Endothelial cell of umbilical vein (primary cell): ENCODE measurements around the gene IER3. TPM values are rescaled to one million over a fixed set of nuclear protein-coding genes. Genes with fewer than 3 reads are reported as not detected.
"Not testable (repeated sequence)": the region's sequence is repeated elsewhere in the genome, so short reads cannot be mapped to it uniquely, and the experiment has no call there.

ENCODE experiments used
- BruUV-seq: library from RNA; stranded (reverse); fragments of 400-500 nt; replicated peaks from 2 replicates; lab custom pipeline; 2021; lab: Mats Ljungman, UMichigan
- CTCF ChIA-PET: fragments of 300-600, 350-600 bp; sonication (Branson Sonifier 250); formaldehyde crosslinking; loops from one replicate; lab custom pipeline; 2021; ENCODE audit warnings: antibody characterized with exemption, inconsistent platforms; lab: Charles Lee
- POLR2A ChIA-PET: fragments of 300-600, 350-600 bp; sonication (Branson Sonifier 250); formaldehyde crosslinking; loops from one replicate; lab custom pipeline; 2021; ENCODE audit warnings: antibody characterized with exemption, inconsistent platforms; lab: Charles Lee
- DNase-seq: peaks from one replicate; pipeline ENCODE4 v3.0.0-alpha.2; 2011; ENCODE audit warnings: low read depth, low spot score
- FAIRE-seq: peaks from 2 replicates; lab custom pipeline; 2011; peaks lifted over from hg19 to GRCh38; lab: Jason Lieb, UNC
- H2AFZ ChIP-seq: 2 replicates; pipeline ENCODE4 v1.6.0; 2012; ENCODE audit warnings: low read depth, low read length, control low read depth, inconsistent platforms
- H3K27ac ChIP-seq: 2 replicates; pipeline ENCODE4 v1.5.1; 2011; ENCODE audit warnings: low read depth, mild to moderate bottlenecking, control low read depth, low read length, moderate library complexity; ENCODE audit not compliant: insufficient read depth
- H3K27me3 ChIP-seq, 2 experiments: 2 replicates each; pipeline versions ENCODE4 v1.6.0 to v1.6.1; 2011; ENCODE audit warnings: low read length in 2 of 2, mixed read lengths in 1 of 2; ENCODE audit not compliant: control insufficient read depth in 2 of 2, insufficient read depth in 2 of 2
- H3K36me3 ChIP-seq, 2 experiments: 2 replicates in 1 of 2; 3 replicates in 1 of 2; pipeline ENCODE4 v1.5.1; 2011; ENCODE audit warnings: low read length in 2 of 2, mild to moderate bottlenecking in 1 of 2, moderate library complexity in 1 of 2; ENCODE audit not compliant: control insufficient read depth in 2 of 2, insufficient read depth in 2 of 2; ENCODE audit errors: extremely low read depth in 1 of 2
- H3K4me1 ChIP-seq: 3 replicates; pipeline ENCODE4 v1.5.1; 2011; ENCODE audit warnings: mild to moderate bottlenecking, low read length; ENCODE audit not compliant: control insufficient read depth, insufficient read depth; ENCODE audit errors: extremely low read depth
- H3K4me2 ChIP-seq: 2 replicates; pipeline ENCODE4 v1.6.1; 2011; ENCODE audit warnings: low read length, control low read depth, mixed read lengths; ENCODE audit not compliant: insufficient read depth
- H3K4me3 ChIP-seq, 3 experiments: fragments of 200-600 bp in 1 of 3; sonication (generic), shearing (Covaris generic) in 1 of 3; replicated peaks in 1 of 3; 2 replicates each; pipeline ENCODE4 v1.5.1; 2011 to 2016; ENCODE audit warnings: control low read depth in 3 of 3, low read length in 3 of 3, mild to moderate bottlenecking in 2 of 3, inconsistent platforms in 1 of 3, low read depth in 1 of 3, moderate library complexity in 1 of 3; ENCODE audit not compliant: insufficient read depth in 1 of 3
- H3K79me2 ChIP-seq: 2 replicates; pipeline ENCODE4 v1.6.0; 2012; ENCODE audit warnings: low read length, inconsistent platforms; ENCODE audit not compliant: control insufficient read depth, insufficient read depth
- H3K9ac ChIP-seq: replicated peaks from 2 replicates; pipeline ENCODE3; 2011; ENCODE audit warnings: low read length, control low read depth; ENCODE audit not compliant: insufficient read depth; ENCODE audit errors: extremely low read depth
- H3K9me1 ChIP-seq: replicated peaks from 3 replicates; pipeline ENCODE4 v1.6.0; 2011; ENCODE audit warnings: mild to moderate bottlenecking, low read length; ENCODE audit not compliant: control insufficient read depth, insufficient read depth; ENCODE audit errors: extremely low read depth
- H3K9me3 ChIP-seq: replicated peaks from 2 replicates; pipeline ENCODE4 v1.5.1; 2012; ENCODE audit warnings: low read length, inconsistent platforms; ENCODE audit not compliant: control insufficient read depth, insufficient read depth
- H4K20me1 ChIP-seq: replicated peaks from 2 replicates; pipeline ENCODE3; 2011; ENCODE audit warnings: mild to moderate bottlenecking, low read length; ENCODE audit not compliant: control insufficient read depth, insufficient read depth; ENCODE audit errors: extremely low read depth
- MYC ChIP-seq: IDR thresholded peaks from one replicate; pipeline ENCODE4 v1.6.1; 2011; ENCODE audit warnings: mild to moderate bottlenecking, low read depth, low read length
- POLR2A ChIP-seq: IDR thresholded peaks from 2 replicates; pipeline ENCODE4 v1.6.1; 2012; ENCODE audit warnings: low read depth, mild to moderate bottlenecking, control low read depth, low read length
- POLR2AphosphoS5 ChIP-seq: IDR thresholded peaks from 2 replicates; pipeline ENCODE4 v1.6.1; 2012; ENCODE audit warnings: low read depth, mild to moderate bottlenecking, control low read depth, low read length, moderate library complexity; ENCODE audit not compliant: insufficient read depth
- dilution Hi-C: fragments of 300-500 bp; cut with MboI; formaldehyde crosslinking; loops from one replicate; pipeline ENCODE4 v1.15.0; 2019; ENCODE audit warnings: low sequenced_read_pairs; ENCODE audit not compliant: extremely low pct_ligation_motif_present
- intact Hi-C: fragments of 100-400 bp; cut with micrococcal nuclease; formaldehyde crosslinking; loops from one replicate; pipeline ENCODE4 v1.10.0; 2022
- polyA plus RNA-seq, 4 experiments: library from polyadenylated mRNA; depleted of rRNA in 3 of 4; stranded (reverse) in 3 of 4; unstranded in 1 of 4; fragments of >200 nt; gene quantifications; 2 replicates each; pipeline versions ENCODE4 v1.2.1 to v1.2.3, GENCODE V29; 2011 to 2012; ENCODE audit warnings: missing spikeins in 1 of 4
- total RNA-seq: library from RNA; stranded (reverse); gene quantifications from 2 replicates; pipeline ENCODE4 v1.2.3, GENCODE V29; 2021
- TF ChIP-seq, protein P1 (sequence below), 2 donors: IDR thresholded peaks; 1 replicate in 1 of 2; 2 replicates in 1 of 2; pipeline ENCODE4 v1.5.1; 2011; ENCODE audit warnings: low read length in 2 of 2, mild to moderate bottlenecking in 2 of 2, moderate library complexity in 2 of 2, control low read depth in 1 of 2, inconsistent platforms in 1 of 2, low read depth in 1 of 2; ENCODE audit not compliant: insufficient read depth in 1 of 2; ENCODE audit errors: extremely low read depth in 1 of 2
- TF ChIP-seq, protein P2 (sequence below): IDR thresholded peaks from 2 replicates; pipeline ENCODE4 v1.6.1; 2011; ENCODE audit not compliant: insufficient read depth, insufficient read length

The IER3 gene
- total and polyA plus RNA-seq, 2 donors (not counting 3 experiments of a cell fraction or from before 2014, with no cell fraction given): 170 to 468 TPM

DNA sequence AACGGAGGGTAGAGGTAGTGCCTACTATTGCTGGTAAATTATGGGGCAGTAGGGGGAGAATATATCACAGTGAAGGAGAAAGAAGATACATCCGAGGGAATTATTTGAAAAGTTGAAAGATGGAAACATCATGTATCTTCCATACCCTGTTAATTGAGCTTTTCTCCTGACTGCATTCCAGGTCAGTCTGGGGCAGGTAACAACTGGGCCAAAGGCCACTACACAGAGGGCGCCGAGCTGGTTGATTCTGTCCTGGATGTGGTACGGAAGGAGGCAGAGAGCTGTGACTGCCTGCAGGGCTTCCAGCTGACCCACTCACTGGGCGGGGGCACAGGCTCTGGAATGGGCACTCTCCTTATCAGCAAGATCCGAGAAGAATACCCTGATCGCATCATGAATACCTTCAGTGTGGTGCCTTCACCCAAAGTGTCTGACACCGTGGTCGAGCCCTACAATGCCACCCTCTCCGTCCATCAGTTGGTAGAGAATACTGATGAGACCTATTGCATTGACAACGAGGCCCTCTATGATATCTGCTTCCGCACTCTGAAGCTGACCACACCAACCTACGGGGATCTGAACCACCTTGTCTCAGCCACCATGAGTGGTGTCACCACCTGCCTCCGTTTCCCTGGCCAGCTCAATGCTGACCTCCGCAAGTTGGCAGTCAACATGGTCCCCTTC is 21.0 kb downstream of the IER3 start:
- H3K9me1 ChIP-seq, intact Hi-C loops, dilution Hi-C loops, H3K27ac ChIP-seq, H4K20me1 ChIP-seq, BruUV-seq, H2AFZ ChIP-seq, FAIRE-seq, DNase-seq, H3K9me3 ChIP-seq, H3K27me3 ChIP-seq: not testable (repeated sequence)
- peaks cover 16 to 31% of the 10 kb centered on the region in 2 experiments for H3K36me3 ChIP-seq
- TF ChIP-seq POLR2A: peak; percentile 39
- peak overlapping the region; percentile 89 for H3K4me2 ChIP-seq
- H3K79me2 ChIP-seq: peaks cover 60% of the 10 kb centered on the region
- ChIA-PET POLR2A (interaction anchor here (3.0 kb wide), 1 partner anchor 43 kb away, joined by 34 read pairs; no protein-coding TSS in a partner anchor), CTCF (interaction anchor here (0.6 to 9.2 kb wide), 17 partner anchors 8 to 364 kb away, joined by 3 to 296 read pairs (median 5); partner anchors contain the start of genes FLOT1, NRM and VARS2)
- H3K4me1 ChIP-seq: peaks cover 33% of the 10 kb centered on the region
- H3K4me3 ChIP-seq: peak overlapping the region in 1 of 3 experiments; percentile 76
- H3K9ac ChIP-seq: peak overlapping the region; percentile 55

DNA sequence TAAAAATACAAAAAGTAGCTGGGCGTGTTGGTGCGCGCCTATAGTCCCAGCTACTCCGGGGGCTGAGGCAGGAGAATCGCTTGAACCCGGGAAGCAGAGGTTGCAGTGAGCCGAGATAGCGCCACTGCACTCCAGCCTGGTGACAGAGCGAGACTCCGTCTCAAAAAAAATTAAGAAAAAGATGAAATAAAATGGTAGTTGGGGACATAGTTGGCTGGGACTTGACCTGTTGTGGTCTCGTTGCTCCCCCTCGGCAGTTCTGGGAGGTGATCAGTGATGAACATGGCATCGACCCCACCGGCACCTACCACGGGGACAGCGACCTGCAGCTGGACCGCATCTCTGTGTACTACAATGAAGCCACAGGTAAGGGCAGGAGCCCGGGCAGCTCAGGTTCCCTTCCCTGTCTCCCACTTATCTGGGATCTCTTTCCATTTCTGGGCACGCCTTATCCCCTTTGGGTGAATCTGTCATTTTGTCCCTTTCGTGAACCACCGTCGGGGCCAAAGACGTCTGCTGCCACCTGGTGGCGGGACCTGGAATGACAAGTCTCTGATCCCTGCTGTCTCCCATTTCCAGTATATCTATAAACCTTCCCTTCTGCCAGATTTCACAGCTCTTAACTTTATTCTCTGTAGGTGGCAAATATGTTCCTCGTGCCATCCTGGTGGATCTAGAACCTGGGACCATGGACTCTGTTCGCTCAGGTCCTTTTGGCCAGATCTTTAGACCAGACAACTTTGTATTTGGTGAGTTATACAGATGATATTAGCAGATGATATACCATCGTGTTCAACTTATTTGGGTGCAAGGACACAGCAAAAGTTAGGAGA is 21.9 kb downstream of the IER3 start:
- peak overlapping the region; percentile 89 for H3K4me2 ChIP-seq
- POLR2A ChIA-PET: interaction anchor here (1.6 to 3.0 kb wide), 2 partner anchors 22 to 42 kb away, joined by 3 to 34 read pairs; partner anchors contain the start of gene IER3

More for the DNA sequence above, 21.9 kb downstream of the IER3 start:
- no peaks in the 10 kb centered on the region for H3K9me1 ChIP-seq
- DNase-seq: peak; percentile 82
- BruUV-seq: no TSS peak
- peak; percentile 76 for TF ChIP-seq POLR2A
- no peak for TF ChIP-seq MYC
- TF ChIP-seq, protein P1, sequence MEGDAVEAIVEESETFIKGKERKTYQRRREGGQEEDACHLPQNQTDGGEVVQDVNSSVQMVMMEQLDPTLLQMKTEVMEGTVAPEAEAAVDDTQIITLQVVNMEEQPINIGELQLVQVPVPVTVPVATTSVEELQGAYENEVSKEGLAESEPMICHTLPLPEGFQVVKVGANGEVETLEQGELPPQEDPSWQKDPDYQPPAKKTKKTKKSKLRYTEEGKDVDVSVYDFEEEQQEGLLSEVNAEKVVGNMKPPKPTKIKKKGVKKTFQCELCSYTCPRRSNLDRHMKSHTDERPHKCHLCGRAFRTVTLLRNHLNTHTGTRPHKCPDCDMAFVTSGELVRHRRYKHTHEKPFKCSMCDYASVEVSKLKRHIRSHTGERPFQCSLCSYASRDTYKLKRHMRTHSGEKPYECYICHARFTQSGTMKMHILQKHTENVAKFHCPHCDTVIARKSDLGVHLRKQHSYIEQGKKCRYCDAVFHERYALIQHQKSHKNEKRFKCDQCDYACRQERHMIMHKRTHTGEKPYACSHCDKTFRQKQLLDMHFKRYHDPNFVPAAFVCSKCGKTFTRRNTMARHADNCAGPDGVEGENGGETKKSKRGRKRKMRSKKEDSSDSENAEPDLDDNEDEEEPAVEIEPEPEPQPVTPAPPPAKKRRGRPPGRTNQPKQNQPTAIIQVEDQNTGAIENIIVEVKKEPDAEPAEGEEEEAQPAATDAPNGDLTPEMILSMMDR (IDR thresholded peaks at IDR 0.05; ENCODE audit: extremely low read depth in 1 of 2, insufficient read depth in 1 of 2, low read depth in 1 of 2, low read length in 2 of 2): peak; percentile 83 to 87
- TF ChIP-seq, protein P2, sequence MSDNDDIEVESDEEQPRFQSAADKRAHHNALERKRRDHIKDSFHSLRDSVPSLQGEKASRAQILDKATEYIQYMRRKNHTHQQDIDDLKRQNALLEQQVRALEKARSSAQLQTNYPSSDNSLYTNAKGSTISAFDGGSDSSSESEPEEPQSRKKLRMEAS: no peak
- TF ChIP-seq POLR2AphosphoS5: peak; percentile 36
- dilution Hi-C loops: no loop called here
- CTCF ChIA-PET: interaction anchor here (0.6 to 9.2 kb wide), 22 partner anchors 9 to 365 kb away, joined by 3 to 296 read pairs (median 5); partner anchors contain the start of genes DHX16, FLOT1, NRM and VARS2
- H4K20me1 ChIP-seq: peaks cover 7% of the 10 kb centered on the region
- intact Hi-C loops: loop anchor here (1.0 kb wide), 1 partner anchor 43 kb away; no protein-coding TSS in a partner anchor
- peak overlapping the region in 2 of 3 experiments; percentile 76 to 94 for H3K4me3 ChIP-seq
- H3K27ac ChIP-seq: no peak overlapping the region
- no peak overlapping the region for H2AFZ ChIP-seq
- peaks cover 60% of the 10 kb centered on the region for H3K79me2 ChIP-seq
- H3K9ac ChIP-seq: peak overlapping the region; percentile 79
- peaks cover 37% of the 10 kb centered on the region for H3K4me1 ChIP-seq
- peaks cover 16 to 31% of the 10 kb centered on the region in 2 experiments for H3K36me3 ChIP-seq
- no peaks in the 10 kb centered on the region for H3K27me3 ChIP-seq
- FAIRE-seq: peak; percentile 87
- no peaks in the 10 kb centered on the region for H3K9me3 ChIP-seq
